HG02763 (cell line): ENCODE data around the gene OR6V1.
"Not testable (repeated sequence)": the region's sequence is repeated elsewhere in the genome, so short reads cannot be mapped to it uniquely, and the experiment has no call there.

ENCODE experiments used
- ATAC-seq: cut with Tn5 transposase; IDR thresholded peaks from one replicate; pipeline ENCODE4 v1.9.1; 2021; ENCODE audit warnings: mild to moderate bottlenecking, moderate library complexity; ENCODE audit not compliant: unreplicated experiment

The OR6V1 gene

DNA sequence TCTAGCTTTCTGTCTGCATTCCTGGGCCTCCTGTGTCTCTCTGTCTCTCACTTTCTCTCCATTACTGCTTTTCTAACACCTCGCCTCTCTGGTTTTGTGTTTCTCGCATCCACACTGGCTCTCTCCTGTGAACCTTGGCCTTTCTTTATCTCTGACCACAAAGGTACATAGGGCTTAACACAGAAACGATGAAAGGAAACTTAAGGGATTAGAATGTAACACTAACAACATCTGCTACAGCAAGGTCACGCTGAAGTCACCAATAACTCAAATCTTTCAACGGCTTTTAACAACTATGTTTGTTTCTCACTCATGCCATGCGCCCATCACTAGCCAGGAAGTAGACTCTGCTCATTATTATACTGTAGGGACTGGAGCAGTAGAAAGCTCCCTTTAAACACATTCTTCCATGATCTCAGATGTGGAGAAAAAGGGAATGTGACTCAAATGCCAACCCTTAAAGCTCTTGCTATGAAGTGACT, 9.3 kb upstream of the OR6V1 start:
- ATAC-seq, result no peak

DNA sequence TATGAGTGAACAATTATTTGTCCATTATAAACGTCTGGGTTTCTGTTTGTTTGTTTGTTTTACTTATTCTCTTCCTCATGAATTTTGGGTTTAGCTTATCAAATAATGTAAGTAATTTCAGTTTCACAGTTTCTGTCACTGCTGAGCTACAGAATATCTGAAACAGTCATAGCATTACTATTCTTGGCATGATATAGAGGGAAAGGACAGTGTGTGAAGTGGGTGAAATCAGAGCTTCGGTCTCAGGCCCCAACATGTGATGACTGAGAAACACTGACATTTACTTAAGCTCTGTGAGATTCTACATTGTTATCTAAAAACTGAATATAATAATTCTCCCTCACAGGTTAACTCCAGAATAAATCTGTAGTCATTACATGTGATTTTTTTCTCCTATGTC, 8.8 kb upstream of the OR6V1 start:
- no peak for ATAC-seq

DNA sequence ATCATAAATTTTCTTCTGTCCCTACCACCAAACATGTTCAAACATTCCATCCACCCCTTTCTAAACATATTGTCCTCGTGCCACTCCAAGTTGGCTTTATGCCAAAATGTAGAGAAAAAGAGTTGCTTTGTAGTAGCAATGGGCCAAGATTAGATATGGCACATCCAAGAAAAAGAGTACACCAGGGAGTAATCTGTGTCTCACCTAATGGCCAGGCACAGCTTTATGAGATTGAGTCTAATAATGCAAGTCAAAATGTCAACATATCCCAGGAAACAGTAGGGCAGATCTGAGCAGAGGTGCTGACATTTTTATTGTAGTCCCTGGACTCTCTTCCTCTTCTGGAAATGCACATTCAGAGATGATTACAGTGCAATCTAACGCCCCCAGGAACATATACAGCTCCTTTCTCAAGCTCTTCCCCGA, 5.7 kb upstream of the OR6V1 start:
- no peak for ATAC-seq

DNA sequence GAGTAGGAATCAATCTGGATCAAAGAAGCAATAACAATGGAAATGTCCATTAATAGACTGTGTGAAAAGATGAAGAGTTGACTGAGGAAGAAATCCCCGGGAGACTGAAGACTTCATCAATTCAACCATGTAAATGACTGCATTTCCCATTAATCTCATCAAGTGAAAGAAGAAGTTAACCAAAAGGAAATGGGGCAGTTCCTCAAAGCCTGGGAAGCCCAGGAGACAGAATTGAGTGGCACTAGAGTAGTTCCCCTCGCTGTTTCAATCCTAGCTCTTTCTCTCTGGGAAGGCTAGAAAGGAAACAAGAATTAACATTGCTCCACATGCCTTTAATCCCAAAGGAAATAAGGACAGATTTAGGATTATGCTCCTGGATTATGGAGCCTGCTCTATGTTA, 4.8 kb upstream of the OR6V1 start:
- ATAC-seq, result no peak

DNA sequence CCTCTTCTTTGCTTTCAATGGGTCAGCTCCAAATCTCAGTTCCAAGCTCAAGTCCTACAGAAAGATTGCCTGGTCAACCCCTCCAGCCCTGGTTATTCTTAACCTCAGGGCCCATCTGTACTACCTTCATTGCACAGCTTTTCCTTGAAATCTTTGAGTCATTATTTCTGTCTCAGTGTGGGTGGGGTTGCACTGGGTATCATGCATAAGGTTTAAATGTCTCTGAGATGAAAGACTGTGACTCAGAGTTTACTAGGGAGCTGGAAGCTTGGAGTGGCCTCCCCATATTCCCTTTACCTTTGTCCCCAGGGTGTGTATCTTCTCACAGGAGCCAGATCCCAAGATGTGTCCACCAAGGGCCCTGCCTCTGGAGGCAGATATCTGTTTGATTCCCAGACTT, 3.3 kb upstream of the OR6V1 start:
- no peak for ATAC-seq

DNA sequence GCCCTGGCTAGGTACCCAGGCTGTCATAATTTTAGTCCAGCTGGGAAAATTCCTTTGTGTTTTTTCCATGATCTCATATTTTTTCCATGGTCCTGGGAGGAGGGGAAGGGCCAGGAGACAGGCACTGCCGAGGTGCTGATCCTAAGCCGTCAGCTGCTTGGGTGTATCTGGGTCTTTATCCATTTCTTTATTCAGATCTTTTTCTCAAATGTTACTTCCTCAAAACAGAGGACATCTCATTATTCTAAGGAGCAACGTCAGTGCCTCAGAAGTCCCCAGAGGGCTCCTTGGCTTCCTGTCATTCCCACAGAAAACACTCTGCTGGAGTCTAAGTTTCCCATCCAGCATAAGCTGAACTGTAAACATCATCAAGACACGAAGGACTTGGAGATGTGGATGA, 2.8 kb upstream of the OR6V1 start:
- ATAC-seq, result no peak

DNA sequence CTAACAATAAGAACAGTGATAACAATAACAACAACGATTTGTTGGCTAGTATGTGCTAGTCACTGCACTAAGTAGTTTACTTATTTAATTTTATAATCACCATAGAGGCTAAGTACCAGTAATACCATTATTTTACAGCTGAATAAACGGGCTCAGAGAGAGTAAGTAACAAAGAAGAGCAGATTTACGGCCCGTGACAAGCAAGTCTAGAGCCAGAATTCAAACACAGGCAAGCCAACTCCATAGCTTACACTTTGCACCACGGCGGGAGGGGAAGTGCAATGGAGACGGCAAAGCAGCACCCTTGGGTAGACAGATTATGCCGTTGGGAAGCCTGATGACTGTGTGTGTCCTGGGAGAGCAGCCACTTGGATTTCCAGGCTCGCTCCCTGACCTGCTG, 1.2 kb upstream of the OR6V1 start:
- ATAC-seq, result no peak

DNA sequence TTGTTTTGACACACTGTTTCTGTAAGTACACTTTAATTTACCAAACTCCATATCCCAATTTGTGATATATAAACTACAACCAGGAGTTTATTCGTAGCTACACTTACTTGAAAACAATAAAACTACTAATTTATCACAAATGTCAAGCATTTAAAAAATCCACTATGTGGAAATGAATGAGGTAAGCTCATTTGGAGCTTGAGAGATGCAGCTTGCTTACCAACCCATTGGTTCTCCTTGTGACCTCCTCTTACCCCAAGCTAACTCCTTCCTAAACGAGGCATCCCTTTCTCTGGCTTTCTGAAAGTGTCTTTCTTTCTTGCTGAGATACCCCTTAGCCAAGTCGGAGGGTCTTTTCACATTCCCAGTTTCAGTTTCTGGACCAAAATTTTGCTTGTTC, 2.5 kb downstream of the OR6V1 start:
- no peak for ATAC-seq

DNA sequence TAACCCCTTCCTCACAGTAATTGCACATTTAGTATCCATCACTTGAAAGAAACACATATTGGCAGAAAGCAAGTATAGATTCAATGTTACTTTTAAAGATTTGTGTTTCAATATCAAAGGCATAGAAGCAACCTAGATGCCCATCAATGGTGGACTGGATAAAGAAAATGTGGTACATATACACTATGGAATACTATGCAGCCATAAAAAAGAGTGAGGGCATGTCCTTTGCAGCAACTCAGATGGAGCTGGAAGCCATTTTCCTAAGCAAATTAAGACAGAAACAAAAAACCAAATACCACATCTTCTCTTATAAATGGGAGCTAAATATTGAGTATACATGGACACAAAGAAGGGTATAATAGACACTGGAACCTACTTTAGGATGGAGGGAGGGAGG, 3.6 kb downstream of the OR6V1 start:
- ATAC-seq, result no peak

DNA sequence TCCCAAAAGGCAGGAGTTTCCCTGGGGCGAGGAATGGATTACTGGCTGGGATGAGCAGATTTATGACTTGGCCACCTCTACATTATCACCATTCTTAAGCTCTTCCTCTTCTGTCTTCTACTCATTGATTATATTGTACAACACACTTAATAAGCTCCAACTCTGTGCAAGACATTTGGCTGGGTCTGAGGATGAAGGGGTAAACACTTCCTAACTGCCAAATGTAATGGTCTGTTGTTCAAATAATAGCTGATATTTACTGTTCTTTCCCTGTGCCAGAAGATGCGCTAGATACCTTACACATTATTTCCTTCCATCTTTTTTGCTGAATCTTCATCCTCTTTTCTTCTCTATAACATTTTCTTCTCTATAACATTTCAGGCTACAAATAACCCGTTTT, 11.6 kb downstream of the OR6V1 start:
- no peak for ATAC-seq

DNA sequence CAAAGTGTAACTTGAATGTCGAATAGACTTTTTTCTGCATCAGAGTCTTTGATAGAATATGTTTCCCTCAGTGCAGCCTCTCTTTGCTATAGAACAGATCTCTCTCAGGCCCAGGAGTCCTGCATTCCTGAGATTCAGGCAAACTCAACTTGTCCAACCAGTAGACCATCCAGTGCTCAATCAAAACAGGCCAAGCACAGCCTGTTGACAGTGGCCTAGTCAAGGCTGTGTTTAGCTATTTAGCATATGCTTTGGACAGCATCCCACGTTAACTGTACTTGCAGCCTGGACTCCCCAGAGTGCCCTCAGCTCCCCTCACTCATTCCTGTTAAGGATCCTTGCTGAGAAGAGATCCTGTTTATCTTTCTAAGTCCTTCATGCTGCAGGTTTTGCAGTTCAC, 16.3 kb downstream of the OR6V1 start:
- ATAC-seq, result no peak

DNA sequence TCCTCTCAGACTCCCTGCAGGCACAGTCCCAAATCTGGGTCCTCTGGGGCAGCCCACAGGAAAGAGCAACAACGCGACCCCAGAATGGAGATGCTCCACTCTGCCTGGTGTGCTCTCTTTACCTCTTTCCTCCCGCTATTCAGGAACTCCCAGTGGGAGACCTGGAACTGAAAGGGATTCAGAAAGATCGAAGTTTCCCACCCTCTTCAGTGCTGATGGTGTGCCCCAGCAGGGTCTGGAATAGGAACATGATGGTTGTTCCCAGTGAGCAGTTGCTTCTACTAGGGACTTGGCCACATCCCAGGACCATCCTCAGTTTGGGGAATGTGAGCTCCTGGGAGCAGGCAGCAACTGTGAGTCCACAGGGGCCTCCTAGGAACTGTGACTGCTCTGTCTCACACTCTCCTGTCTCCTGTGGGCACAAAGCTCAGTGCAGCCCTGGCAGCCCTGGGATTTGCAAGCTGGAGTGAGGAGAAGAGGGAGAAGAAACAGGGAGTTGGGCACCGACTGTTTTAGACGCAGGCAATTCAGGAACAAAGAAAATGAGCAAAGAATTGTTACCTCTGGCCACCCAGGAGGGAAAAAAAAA, 17.9 kb downstream of the OR6V1 start:
- no peak for ATAC-seq

DNA sequence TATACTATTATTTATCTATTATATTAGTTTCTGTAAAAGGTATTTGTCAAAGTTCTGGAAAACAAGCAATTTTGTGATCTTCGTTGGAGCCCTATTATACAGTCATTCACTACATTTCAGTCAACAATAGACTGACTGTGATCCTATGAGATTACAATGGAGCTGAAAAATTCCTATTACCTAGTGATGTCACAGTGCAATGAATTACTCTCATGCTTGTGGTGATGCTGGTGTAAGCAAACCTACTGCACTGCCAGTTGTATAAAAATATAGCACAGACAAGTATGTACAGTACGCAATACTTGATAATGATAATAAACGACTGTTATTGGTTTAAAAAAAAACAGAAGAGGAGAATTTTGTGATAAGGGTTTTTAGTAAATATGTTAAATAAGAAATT, 21.4 kb downstream of the OR6V1 start:
- ATAC-seq, result no peak

DNA sequence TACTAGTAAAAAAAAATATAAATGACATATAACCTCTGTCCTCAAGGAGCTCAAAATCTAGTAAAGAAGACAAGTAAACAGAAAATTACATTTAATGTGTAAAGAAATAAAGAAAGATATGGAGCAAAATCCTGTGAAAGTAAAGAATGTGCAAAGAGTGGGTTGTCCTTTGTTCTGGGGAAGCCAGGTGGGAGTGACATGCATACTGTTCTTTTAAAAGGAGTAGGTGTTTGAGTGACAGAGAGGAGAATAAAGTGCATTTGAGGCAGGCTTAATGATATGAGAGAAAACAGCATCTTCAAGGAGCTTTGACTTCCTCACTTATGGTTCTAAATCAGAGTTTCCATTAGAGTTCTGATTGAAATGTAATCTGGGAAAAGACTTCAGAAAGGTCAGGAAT, 22.0 kb downstream of the OR6V1 start:
- no peak for ATAC-seq

DNA sequence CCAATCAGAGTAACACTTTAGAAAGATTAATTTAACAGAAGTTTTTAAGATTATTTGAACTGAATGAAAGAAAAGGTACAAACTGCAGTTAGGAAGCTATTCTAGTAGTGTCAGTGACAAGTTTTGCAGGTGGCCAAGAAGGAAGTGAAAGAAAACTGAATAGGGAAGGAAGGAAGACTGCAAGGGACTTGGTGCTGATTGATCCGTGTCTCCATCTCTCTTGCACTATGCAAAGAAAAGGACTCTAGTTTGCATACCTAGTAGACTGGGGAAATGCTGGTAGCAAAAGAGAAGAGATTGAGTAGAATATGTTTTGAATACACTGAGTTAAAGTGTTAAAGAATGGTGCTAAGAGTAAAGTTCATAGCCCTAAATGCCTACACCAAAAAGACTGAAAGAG, 33.0 kb downstream of the OR6V1 start:
- no peak for ATAC-seq

DNA sequence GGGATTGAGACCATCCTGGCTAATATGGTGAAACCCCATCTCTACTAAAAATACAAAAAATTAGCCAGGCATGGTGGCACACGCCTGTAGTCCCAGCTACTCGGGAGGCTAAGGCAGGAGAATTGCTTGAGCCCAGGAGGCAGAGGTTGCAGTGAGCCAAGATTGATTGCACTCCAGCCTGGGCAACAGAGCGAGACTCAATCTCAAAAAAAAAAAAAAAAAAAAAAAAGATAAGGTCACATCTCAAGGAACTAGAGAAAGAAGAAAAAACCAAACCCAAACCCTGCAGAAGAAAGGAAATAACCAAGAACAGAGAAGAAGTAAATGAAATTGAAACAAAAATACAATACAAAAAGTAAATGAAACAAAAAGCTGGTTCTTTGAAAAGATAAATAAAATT, 33.5 kb downstream of the OR6V1 start:
- not testable (repeated sequence) for ATAC-seq

DNA sequence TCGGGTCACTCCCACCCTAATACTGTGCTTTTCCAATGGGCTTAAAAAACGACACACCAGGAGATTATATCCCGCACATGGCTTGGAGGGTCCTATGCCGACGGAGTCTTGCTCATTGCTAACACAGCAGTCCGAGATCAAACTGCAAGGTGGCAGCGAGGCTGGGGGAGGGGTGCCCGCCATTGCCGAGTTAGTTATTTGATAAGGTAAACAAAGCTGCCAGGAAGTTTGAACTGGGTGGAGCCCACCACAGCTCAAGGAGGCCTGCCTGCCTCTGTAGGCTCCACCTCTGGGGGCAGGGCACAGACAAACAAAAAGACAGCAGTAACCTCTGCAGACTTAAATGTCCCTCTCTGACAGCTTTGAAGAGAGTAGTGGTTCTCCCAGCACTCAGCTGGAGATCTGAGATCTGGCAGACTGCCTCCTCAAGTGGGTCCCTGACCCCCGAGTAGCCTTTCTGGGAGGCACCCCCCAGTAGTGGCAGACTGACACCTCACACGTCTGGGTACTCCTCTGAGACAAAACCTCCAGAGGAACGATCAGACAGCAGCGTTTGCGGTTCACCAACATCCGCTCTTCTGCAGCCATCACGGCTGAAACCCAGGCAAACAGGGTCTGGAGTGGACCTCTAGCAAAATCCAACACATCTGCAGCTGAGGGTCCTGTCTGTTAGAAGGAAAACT, 36.5 kb downstream of the OR6V1 start:
- ATAC-seq, result not testable (repeated sequence)

DNA sequence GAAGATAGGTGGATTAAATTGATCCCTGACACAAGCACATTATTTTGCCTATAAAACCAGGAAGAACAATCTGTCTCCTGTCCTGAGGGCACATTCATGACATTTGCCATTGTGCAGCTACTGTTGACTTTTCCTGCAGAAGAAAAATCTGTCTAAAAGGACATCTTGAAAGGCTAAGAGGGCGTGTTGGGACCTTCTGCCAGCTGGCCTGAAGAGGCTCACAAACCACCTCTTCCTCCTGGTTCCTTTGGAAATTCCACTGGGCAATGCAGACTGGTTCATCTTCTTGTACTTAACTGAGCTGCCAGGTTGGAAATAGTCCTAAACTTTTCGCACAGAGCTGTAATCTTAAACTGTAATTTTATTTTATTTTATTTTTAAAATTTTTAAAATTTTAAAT, 44.0 kb downstream of the OR6V1 start:
- ATAC-seq, result no peak

DNA sequence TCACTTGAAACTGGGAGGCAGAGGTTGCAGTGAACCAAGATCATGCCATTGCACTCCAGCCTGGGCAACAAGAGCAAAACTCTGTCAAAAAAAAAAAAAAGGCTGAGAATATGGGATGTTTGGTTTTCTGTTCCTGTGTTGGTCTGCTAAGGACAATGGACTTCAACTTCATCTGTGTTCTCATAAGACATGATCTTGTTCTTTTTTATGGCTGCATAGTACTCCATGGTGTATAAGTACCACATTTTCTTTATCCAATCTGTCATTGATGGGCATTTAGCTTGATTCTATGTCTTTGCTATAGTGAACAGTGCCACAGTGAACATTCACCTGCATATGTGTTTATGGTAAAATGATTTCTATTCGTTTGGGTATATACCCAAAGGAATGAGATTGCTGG, 47.4 kb downstream of the OR6V1 start:
- ATAC-seq, result not testable (repeated sequence)
